Glutamatergic neuron (in vitro differentiated cells): ENCODE measurements around the gene TRIM72. TPM values are rescaled to one million over a fixed set of nuclear protein-coding genes. Genes with fewer than 3 reads are reported as not detected.

ENCODE experiments used
- DNase-seq: peaks from one replicate; pipeline ENCODE4 v3.0.0; 2022
- H3K27ac Mint-ChIP-seq: one replicate; pipeline ENCODE4 v1.8.0; 2020; ENCODE audit warnings: mild to moderate bottlenecking, mixed read lengths, inconsistent platforms; ENCODE audit not compliant: unreplicated experiment
- H3K27me3 Mint-ChIP-seq: one replicate; pipeline ENCODE4 v1.8.0; 2020; ENCODE audit warnings: mild to moderate bottlenecking, moderate library complexity, mixed read lengths, inconsistent platforms; ENCODE audit not compliant: unreplicated experiment
- H3K36me3 Mint-ChIP-seq: one replicate; pipeline ENCODE4 v1.8.0; 2020; ENCODE audit warnings: mild to moderate bottlenecking, mixed read lengths, inconsistent platforms; ENCODE audit not compliant: unreplicated experiment
- H3K4me1 Mint-ChIP-seq: one replicate; pipeline ENCODE4 v1.8.0; 2020; ENCODE audit warnings: mild to moderate bottlenecking, low read depth, mixed read lengths, inconsistent platforms; ENCODE audit not compliant: unreplicated experiment
- H3K4me3 Mint-ChIP-seq: one replicate; pipeline ENCODE4 v1.8.0; 2020; ENCODE audit warnings: mild to moderate bottlenecking, mixed read lengths, inconsistent platforms; ENCODE audit not compliant: unreplicated experiment
- H3K9me3 Mint-ChIP-seq: one replicate; pipeline ENCODE4 v1.8.0; 2020; ENCODE audit warnings: mild to moderate bottlenecking, moderate library complexity, mixed read lengths, inconsistent platforms; ENCODE audit not compliant: unreplicated experiment
- CTCF ChIP-seq: fragments of 200-600 bp; sonication (generic); IDR thresholded peaks from one replicate; pipeline ENCODE4 v1.5.0; 2021; ENCODE audit not compliant: partially characterized antibody, unreplicated experiment
- total RNA-seq: library from RNA; stranded (reverse); fragmentation: NEBNext Ultra II Directional; extraction: Animal tissue kit (Norgen Biotek cat#: 25700); gene quantifications from one replicate; pipeline ENCODE4 v1.2.1, GENCODE V29; 2021; ENCODE audit not compliant: unreplicated experiment

TRIM72 gene
- total RNA-seq, 1 donor from 2014 or later: 0.10 TPM

- Mint-ChIP-seq H3K36me3 (no peaks in the 10 kb centered on the region), H3K27me3 (peaks cover 15% of the 10 kb centered on the region), H3K27ac (no peak overlapping the region), H3K4me3 (peak overlapping the region; percentile 16), H3K9me3 (peaks cover 7% of the 10 kb centered on the region), H3K4me1 (peaks cover 1% of the 10 kb centered on the region)
- TF ChIP-seq CTCF: no peak
- DNase-seq: no peak
Measured at GRCh38 chr16:31204871-31205666, 8.8 kb upstream of the TRIM72 start.

- peaks cover 12% of the 10 kb centered on the region for H3K27me3 Mint-ChIP-seq
- no peak overlapping the region for H3K4me3 Mint-ChIP-seq
- H3K9me3 Mint-ChIP-seq: peaks cover 4% of the 10 kb centered on the region
- no peaks in the 10 kb centered on the region for H3K4me1 Mint-ChIP-seq
- H3K36me3 Mint-ChIP-seq: no peaks in the 10 kb centered on the region
- DNase-seq: no peak
- no peak for TF ChIP-seq CTCF
- H3K27ac Mint-ChIP-seq: no peak overlapping the region
Measured at GRCh38 chr16:31206776-31207175, 7.1 kb upstream of the TRIM72 start.

GRCh38 chr16:31213342-31213741 is 577 bp upstream of the TRIM72 start:
- H3K27me3 Mint-ChIP-seq: peaks cover 24% of the 10 kb centered on the region
- H3K9me3 Mint-ChIP-seq: peaks cover 3% of the 10 kb centered on the region
- no peak overlapping the region for H3K4me3 Mint-ChIP-seq
- no peaks in the 10 kb centered on the region for H3K36me3 Mint-ChIP-seq
- DNase-seq: no peak
- H3K4me1 Mint-ChIP-seq: peaks cover 3% of the 10 kb centered on the region
- H3K27ac Mint-ChIP-seq: no peak overlapping the region
- TF ChIP-seq CTCF: no peak

- Mint-ChIP-seq H3K4me3 (peak overlapping the region; percentile 88), H3K36me3 (no peaks in the 10 kb centered on the region), H3K4me1 (peaks cover 3% of the 10 kb centered on the region), H3K27me3 (peaks cover 29% of the 10 kb centered on the region), H3K27ac (no peak overlapping the region), H3K9me3 (peaks cover 2% of the 10 kb centered on the region)
- no peak for TF ChIP-seq CTCF
- DNase-seq: peak; percentile 41
Measured at GRCh38 chr16:31214708-31215286, 878 bp downstream of the TRIM72 start.
